Activated CD8-positive, alpha-beta T cell treated with anti-CD3 and anti-CD28 coated beads for 36 hours (primary cell): Measurements from ENCODE around the gene DDX1. TPM values are rescaled to one million over a fixed set of nuclear protein-coding genes. Genes with fewer than 3 reads are reported as not detected.

Source experiments
- ATAC-seq: fragments of 200-7000 bp; cut with Tn5 transposase; one replicate; pipeline ENCODE4 v1.10.0; 2021; ENCODE audit warnings: mild to moderate bottlenecking, moderate library complexity
- CTCF ChIA-PET: fragments of 350-600 bp; sonication (Branson Sonifier 250); formaldehyde crosslinking; loops from one replicate; lab custom pipeline; 2021; ENCODE audit warnings: antibody characterized with exemption; lab: Charles Lee
- POLR2A ChIA-PET: fragments of 350-600 bp; sonication (Branson Sonifier 250); formaldehyde crosslinking; loops from one replicate; lab custom pipeline; 2021; ENCODE audit warnings: antibody characterized with exemption; lab: Charles Lee
- DNase-seq: peaks from one replicate; pipeline ENCODE4 v3.0.0-alpha.2; 2020
- H3K27ac Mint-ChIP-seq: one replicate; pipeline ENCODE4 v1.8.0; 2021; ENCODE audit warnings: mild to moderate bottlenecking, mixed read lengths
- H3K27me3 Mint-ChIP-seq: one replicate; pipeline ENCODE4 v1.8.0; 2021; ENCODE audit warnings: mixed read lengths
- H3K36me3 Mint-ChIP-seq: one replicate; pipeline ENCODE4 v1.8.0; 2021; ENCODE audit warnings: low read depth, mixed read lengths
- H3K4me1 Mint-ChIP-seq: one replicate; pipeline ENCODE4 v1.8.0; 2021; ENCODE audit warnings: low read depth, mixed read lengths
- H3K4me3 Mint-ChIP-seq: one replicate; pipeline ENCODE4 v1.8.0; 2021; ENCODE audit warnings: mild to moderate bottlenecking, moderate library complexity, mixed read lengths
- H3K9me3 Mint-ChIP-seq: one replicate; pipeline ENCODE4 v1.8.0; 2021; ENCODE audit warnings: mixed read lengths
- CTCF ChIP-seq: fragments of 200-600 bp; IDR thresholded peaks from one replicate; pipeline ENCODE4 v1.8.0; 2022; ENCODE audit warnings: antibody characterized with exemption, mild to moderate bottlenecking
- intact Hi-C: fragments of 100-400 bp; cut with micrococcal nuclease; formaldehyde crosslinking; loops from one replicate; pipeline ENCODE4 v1.10.0; 2022
- total RNA-seq, 2 experiments: library from RNA; stranded (reverse); gene quantifications; one replicate each; pipeline ENCODE4 v1.2.3, GENCODE V29; 2021

DDX1 gene
- total RNA-seq, 2 experiments from 2014 or later: 90.3 to 92.5 TPM

GRCh38 chr2:15638720-15639119, 47.1 kb downstream of the DDX1 start:
- ChIA-PET CTCF (interaction anchor here (1.3 kb wide), 1 partner anchor 301 kb away, joined by 3 read pairs; no protein-coding TSS in a partner anchor), POLR2A (no interaction called here)
- DNase-seq (no peak), ATAC-seq (no peak)
- Mint-ChIP-seq H3K27ac (no peak overlapping the region), H3K4me1 (peaks cover 2% of the 10 kb centered on the region), H3K27me3 (no peaks in the 10 kb centered on the region), H3K9me3 (peaks cover 5% of the 10 kb centered on the region), H3K36me3 (peaks cover 41% of the 10 kb centered on the region), H3K4me3 (no peak overlapping the region)
- intact Hi-C loops: no loop called here
- no peak for TF ChIP-seq CTCF

GRCh38 chr2:15639323-15640251, 47.9 kb downstream of the DDX1 start:
- intact Hi-C loops: no loop called here
- ATAC-seq: no peak
- TF ChIP-seq CTCF: no peak
- CTCF ChIA-PET: interaction anchor here (1.3 kb wide), 1 partner anchor 300 kb away, joined by 3 read pairs; no protein-coding TSS in a partner anchor
- Mint-ChIP-seq H3K4me1 (peaks cover 2% of the 10 kb centered on the region), H3K27me3 (no peaks in the 10 kb centered on the region), H3K27ac (no peak overlapping the region), H3K9me3 (peaks cover 5% of the 10 kb centered on the region), H3K4me3 (no peak overlapping the region), H3K36me3 (peaks cover 39% of the 10 kb centered on the region)
- POLR2A ChIA-PET: interaction anchor here (1.2 kb wide), 1 partner anchor 38 kb away, joined by 3 read pairs; no protein-coding TSS in a partner anchor
- no peak for DNase-seq

- peaks cover 36% of the 10 kb centered on the region for H3K36me3 Mint-ChIP-seq
- ChIA-PET CTCF (interaction anchor here (1.3 kb wide), 1 partner anchor 299 kb away, joined by 3 read pairs; no protein-coding TSS in a partner anchor), POLR2A (interaction anchor here (1.2 kb wide), 1 partner anchor 39 kb away, joined by 3 read pairs; no protein-coding TSS in a partner anchor)
- no peaks in the 10 kb centered on the region for H3K27me3 Mint-ChIP-seq
- peaks cover 2% of the 10 kb centered on the region for H3K4me1 Mint-ChIP-seq
- DNase-seq (no peak), ATAC-seq (no peak)
- no peak for TF ChIP-seq CTCF
- no peak overlapping the region for H3K27ac Mint-ChIP-seq
- intact Hi-C loops: no loop called here
- no peak overlapping the region for H3K4me3 Mint-ChIP-seq
- H3K9me3 Mint-ChIP-seq: peaks cover 5% of the 10 kb centered on the region
Observed at GRCh38 chr2:15640261-15640711, 48.6 kb downstream of the DDX1 start.

GRCh38 chr2:15640784-15641183, 49.1 kb downstream of the DDX1 start:
- DNase-seq (no peak), ATAC-seq (no peak)
- Mint-ChIP-seq H3K4me3 (no peak overlapping the region), H3K27me3 (no peaks in the 10 kb centered on the region), H3K4me1 (peaks cover 2% of the 10 kb centered on the region), H3K36me3 (peaks cover 36% of the 10 kb centered on the region), H3K27ac (no peak overlapping the region), H3K9me3 (peaks cover 5% of the 10 kb centered on the region)
- CTCF ChIA-PET: no interaction called here
- POLR2A ChIA-PET: no interaction called here
- intact Hi-C loops: no loop called here
- TF ChIP-seq CTCF: no peak

GRCh38 chr2:15641530-15641982, 49.9 kb downstream of the DDX1 start:
- Mint-ChIP-seq H3K4me3 (no peak overlapping the region), H3K27me3 (no peaks in the 10 kb centered on the region), H3K9me3 (peaks cover 5% of the 10 kb centered on the region), H3K4me1 (peaks cover under 1% of the 10 kb centered on the region), H3K27ac (no peak overlapping the region), H3K36me3 (peaks cover 35% of the 10 kb centered on the region)
- ATAC-seq (no peak), DNase-seq (no peak)
- intact Hi-C loops: no loop called here
- POLR2A ChIA-PET: interaction anchor here (0.9 kb wide), 1 partner anchor 10 kb away, joined by 3 read pairs; no protein-coding TSS in a partner anchor
- CTCF ChIA-PET: no interaction called here
- TF ChIP-seq CTCF: no peak
